NCI-H82 treated with DMSO at 0.1 percent for 48 hours (cell line): ENCODE data around the gene SORCS2.
"Not testable (repeated sequence)": the region's sequence is repeated elsewhere in the genome, so short reads cannot be mapped to it uniquely, and the experiment has no call there.

Experiments used
- DNase-seq: peaks from one replicate; lab custom pipeline; 2025; ENCODE audit not compliant: unreplicated experiment; lab: John Stamatoyannopoulos, UW

SORCS2 gene

GRCh38 chr4:7559741-7560395 lies 367.5 kb downstream of the SORCS2 start:
- no peak for DNase-seq

GRCh38 chr4:7561557-7561956 lies 369.2 kb downstream of the SORCS2 start:
- no peak for DNase-seq

GRCh38 chr4:7564242-7564641 lies 371.9 kb downstream of the SORCS2 start:
- no peak for DNase-seq

GRCh38 chr4:7565483-7565882 lies 373.1 kb downstream of the SORCS2 start:
- no peak for DNase-seq

GRCh38 chr4:7569810-7570783 lies 377.8 kb downstream of the SORCS2 start:
- DNase-seq, result no peak

- no peak for DNase-seq
Observed at GRCh38 chr4:7571001-7571400, 378.7 kb downstream of the SORCS2 start.

GRCh38 chr4:7571701-7572100 lies 379.4 kb downstream of the SORCS2 start:
- no peak for DNase-seq

GRCh38 chr4:7572894-7573293 lies 380.6 kb downstream of the SORCS2 start:
- no peak for DNase-seq

- no peak for DNase-seq
Observed at GRCh38 chr4:7573576-7574091, 381.3 kb downstream of the SORCS2 start.

- no peak for DNase-seq
Observed at GRCh38 chr4:7574287-7575014, 382.1 kb downstream of the SORCS2 start.

GRCh38 chr4:7575426-7575825 lies 383.1 kb downstream of the SORCS2 start:
- DNase-seq, result no peak

GRCh38 chr4:7577361-7578039 lies 385.2 kb downstream of the SORCS2 start:
- not testable (repeated sequence) for DNase-seq

GRCh38 chr4:7581477-7581876 lies 389.1 kb downstream of the SORCS2 start:
- no peak for DNase-seq

GRCh38 chr4:7582313-7583097 lies 390.2 kb downstream of the SORCS2 start:
- no peak for DNase-seq

GRCh38 chr4:7584098-7584497 lies 391.8 kb downstream of the SORCS2 start:
- DNase-seq, result no peak

GRCh38 chr4:7584606-7585159 lies 392.3 kb downstream of the SORCS2 start:
- DNase-seq, result no peak

GRCh38 chr4:7585768-7586167 lies 393.4 kb downstream of the SORCS2 start:
- DNase-seq, result no peak

- DNase-seq, result peak; percentile 2
Observed at GRCh38 chr4:7587433-7588405, 395.4 kb downstream of the SORCS2 start.
